NOMO-1 (cell line): ENCODE measurements around the gene CYGB.
A peak's percentile ranks its signal among the peaks of the same experiment; 100 is the strongest.

Experiments
- DNase-seq, 2 experiments: peaks; one replicate each; lab custom pipeline; 2025; ENCODE audit not compliant: unreplicated experiment in 2 of 2; lab: John Stamatoyannopoulos, UW

Gene CYGB

DNA sequence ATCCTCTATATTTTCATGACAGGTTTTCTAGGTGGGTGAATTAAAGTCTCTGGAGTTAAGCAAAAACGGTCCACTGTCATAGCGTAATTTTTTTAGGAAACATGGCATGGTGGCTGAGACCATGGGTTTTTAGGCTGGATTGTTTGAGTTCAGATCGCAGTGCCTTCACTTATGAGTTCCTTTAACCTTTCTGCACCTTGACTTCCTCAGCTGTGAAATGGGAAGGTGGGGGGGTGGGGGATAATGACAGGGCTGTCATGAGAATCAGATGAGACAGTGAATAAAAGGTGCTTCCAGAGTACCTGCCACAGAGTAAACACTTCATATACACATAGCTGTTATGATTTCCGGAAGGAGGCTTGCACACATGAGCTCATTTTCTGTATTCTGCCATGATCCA is 14.2 kb upstream of the CYGB start:
- no peak for DNase-seq

DNA sequence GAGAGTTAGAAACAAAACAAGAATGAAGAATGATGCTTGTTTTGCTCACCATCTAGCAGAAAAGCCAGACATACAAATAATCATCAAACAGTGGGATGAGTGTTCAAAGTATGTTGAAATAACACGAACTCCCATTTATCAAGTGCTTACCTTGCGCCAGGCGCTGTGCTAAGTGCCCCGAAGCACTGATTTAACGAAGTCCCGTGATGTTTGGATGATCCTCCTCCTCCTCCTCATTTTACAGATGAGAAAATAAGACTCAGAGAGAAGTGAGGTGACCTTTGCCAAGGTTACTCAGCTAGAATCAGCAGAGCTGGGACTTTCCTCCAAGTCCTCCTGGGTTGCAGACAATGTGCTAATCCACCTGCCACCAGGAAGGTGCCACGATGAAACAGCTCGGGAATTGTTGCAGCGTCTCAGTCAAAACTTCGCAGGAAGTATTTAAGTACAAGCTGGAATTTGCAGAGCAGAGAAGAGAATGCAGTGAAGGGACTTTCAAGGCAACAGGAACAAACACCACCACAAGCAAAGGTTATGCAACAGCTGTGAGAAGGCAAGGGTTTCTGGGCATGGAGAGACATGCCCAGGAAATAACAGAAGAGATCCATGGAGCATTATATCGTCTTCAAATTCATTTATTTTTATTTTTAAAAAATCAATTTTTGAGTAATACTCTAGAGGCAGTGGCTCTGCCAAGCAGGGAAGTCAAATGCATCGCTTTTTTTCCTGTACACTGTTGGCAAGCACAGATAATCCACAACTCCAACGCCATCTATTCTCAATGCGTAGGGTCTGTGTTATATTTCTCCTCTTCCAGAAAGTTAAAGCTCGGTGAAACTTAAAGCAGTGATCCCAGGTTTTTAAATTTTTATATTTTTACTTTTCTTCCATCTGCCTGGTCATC is 13.5 kb upstream of the CYGB start:
- DNase-seq = peak; percentile 58 to 80

DNA sequence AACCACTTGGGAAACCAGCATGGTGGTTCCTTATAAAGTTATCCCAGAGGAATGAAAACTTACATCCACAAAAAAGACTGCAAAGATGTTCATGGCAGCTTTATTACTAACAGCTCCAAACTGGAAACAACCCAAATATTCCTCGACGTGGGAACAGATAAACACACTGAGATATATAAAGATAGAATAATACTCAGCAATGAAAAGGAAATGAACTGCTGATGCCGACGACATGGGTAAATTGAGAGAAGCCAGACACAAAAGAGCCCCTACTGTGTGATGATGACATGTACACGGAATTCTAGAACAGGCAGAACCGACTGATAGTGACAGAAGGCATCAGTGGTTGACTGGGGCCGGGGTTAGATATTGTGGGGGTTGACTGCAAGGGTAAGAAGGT is 12.0 kb upstream of the CYGB start:
- DNase-seq = no peak

DNA sequence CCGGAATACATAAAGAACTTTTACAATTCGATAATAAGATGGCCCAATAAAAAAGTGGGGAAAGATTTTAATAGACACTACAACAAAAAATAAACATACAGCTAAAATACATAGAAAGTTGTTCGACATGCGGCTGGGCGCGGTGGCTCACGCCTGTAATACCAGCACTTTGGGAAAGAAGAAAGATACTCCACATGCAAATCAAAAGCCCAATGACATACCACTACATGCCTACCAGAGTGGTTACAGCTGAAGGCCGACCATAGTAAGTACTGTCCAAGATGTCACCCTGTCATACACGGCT is 11.7 kb upstream of the CYGB start:
- no peak for DNase-seq

DNA sequence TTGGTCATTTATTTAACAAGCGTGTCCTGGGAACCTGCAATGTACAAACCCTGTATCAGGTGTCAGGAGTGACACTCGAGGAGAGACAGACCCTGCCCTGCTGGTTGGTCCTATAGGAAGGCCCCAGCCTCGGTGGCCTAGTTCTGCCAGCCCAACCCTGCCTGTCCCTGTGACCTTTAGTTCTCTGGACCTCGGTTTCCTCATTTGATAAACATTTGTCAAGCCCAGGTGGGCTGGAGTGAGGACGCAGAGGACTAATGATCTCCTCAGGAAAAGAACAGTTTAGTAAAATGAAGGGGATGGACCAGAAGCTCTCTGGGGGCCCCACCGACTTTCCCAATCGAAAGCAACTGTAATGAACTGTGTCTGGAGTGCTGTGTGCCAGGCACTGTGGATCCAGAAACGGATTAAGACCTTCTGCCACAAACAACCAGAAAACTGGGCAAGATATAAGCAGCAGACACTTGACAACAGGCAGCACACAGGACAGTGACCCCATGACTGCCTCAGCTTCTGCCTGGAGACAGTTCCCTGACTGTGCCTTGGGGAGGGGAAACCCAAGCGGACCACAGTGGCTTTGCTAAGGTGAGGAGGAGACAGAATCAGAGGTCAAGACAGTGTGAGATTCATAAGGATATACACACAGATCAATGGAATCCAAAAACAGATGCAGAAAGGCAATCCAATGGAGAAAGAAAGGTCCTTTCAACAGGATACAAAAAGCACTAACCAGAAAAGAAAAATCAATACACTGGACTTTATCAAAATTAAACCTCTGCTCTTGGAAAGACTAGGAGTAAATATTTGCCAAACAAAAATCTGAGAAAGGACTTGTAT is 11.1 kb upstream of the CYGB start:
- no peak for DNase-seq

DNA sequence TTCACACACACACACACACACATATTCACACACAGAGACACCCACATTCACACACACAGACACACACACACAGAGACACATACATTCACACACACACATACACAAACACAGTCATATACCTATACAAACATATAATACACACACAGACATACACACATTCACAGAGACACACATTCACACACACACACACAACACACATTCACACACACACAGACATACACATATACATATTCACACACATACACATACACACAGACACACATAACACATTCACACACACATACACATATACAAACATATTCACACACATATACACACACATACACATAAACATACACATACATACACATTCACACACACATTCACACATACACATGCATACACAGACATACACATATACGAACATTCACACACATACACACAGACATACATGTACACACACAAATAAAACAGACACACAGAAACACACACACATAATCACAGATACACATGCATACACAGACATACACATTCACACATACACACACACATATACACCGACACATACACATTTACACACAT is 10.2 kb upstream of the CYGB start:
- DNase-seq = no peak

DNA sequence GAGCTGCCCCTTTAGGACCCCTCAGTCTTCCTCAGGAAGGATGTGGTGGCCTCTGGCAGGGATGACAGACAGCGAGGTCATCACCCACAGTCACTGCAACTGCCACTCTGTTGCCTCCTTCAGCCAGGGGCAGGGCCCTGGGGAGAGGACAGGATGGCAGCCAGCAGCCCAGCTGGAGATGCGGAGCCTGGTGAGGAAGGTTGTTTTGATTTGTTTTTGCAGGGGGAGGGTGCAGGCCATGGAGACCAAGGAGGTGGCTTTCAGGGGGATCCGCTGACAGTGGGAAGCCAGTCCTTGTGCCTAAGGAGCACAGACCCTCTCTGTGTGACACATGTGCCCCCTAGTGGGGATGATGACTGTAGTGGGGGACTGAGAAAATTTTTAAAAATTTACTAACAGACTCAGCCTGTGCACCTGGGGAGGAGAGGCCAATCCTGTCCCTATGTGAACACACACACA is 9.7 kb upstream of the CYGB start:
- DNase-seq = peak in 1 of 2 experiments; percentile 32

DNA sequence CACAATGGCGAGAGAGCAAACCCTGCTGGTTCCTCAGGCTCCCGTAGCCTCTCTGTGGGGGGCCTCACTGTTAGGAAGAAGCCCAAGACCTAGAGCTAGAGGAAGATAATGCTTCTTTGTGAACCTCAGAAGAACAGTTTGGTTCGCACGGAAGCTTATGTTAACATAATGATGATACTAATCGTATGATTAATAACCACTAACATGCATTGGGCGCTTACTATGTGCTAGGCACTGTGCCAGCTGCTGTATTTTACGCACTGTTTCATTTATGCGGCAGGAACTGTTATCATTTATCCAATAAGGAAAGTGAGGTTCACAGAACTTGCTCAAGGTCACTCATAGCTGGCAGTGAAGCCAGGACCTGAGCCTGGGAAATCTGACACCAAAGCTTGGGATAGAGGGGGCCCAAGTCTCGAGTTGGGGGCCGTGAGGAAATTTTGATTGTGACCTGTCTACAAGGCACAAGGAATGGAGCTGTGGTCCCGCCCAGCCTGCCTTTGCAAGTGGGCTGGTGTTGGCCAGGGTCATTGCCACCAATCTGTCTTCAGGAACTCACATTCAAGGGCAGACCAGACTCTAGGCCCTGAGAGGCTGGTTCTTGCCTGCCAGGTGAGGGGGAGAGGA is 9.2 kb upstream of the CYGB start:
- no peak for DNase-seq

DNA sequence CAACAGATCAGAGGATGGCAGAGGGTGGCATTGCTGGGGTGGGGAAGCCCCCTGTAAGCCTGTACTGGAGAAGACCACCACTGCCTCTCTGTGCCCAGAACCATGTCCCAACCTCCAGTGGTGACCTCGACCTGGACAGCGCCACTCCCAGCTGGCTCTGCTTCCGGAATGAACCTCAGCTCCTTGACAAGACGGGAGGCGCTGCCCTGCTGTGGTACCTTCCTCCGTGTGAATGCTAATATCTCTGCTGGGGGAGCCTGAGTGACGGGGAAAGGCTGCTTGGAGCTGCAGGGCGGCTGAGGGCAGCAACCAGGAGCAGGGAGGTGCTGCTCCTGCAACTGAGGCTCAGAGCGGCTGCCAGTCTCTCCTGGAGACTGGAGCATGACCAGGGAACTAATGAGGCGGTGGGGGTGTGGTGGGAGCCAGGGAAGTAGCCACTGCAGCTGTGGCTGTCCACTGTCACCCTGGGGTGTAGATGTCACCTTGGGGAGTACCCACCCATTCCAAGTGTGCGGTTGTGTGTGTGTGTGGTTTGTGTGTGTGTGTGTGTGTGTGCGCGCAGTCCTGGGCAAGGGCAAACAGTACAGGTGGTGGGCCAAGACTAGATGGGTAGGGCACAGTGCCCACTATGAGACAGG is 8.5 kb upstream of the CYGB start:
- DNase-seq = no peak

DNA sequence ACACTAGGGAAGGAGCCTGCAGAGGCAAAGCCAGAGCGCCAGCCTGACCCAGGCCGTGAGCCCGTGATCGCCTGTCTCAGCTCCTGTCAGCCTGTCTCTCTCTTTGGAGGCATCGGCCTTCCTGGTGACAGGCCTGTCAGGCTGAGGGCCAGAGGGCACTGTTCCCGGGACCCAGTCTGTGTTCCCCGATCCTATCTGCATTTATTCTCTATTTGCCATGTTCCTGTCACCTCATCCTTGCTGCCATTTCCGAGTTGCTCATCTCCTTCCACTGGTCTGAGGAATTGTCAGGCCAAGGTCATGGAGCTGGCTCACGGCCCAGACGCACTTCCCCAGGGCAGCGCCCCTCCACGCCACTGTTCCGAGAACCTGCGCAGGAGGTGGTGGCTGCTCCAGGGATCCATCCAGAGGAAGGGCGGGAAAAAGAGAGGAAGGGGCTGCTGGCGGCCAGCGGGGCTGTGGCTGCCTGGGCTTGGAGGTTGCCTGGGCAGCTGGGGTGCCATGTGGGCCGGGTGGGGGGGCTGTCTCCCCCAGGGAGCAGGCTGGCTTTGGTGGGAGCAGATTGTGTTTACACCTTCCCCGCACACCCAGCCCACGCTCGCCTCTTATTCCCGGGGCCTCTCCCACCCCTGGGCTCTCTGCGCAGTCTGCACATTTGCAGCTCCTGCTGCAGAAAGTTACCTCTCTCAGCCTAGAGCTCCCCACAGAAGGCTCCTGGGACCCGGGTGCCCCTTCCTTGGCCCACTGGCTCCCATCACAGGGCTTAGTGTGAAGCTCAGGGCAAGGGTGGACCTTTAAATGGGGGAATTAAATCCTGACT is 7.2 kb upstream of the CYGB start:
- no peak for DNase-seq

DNA sequence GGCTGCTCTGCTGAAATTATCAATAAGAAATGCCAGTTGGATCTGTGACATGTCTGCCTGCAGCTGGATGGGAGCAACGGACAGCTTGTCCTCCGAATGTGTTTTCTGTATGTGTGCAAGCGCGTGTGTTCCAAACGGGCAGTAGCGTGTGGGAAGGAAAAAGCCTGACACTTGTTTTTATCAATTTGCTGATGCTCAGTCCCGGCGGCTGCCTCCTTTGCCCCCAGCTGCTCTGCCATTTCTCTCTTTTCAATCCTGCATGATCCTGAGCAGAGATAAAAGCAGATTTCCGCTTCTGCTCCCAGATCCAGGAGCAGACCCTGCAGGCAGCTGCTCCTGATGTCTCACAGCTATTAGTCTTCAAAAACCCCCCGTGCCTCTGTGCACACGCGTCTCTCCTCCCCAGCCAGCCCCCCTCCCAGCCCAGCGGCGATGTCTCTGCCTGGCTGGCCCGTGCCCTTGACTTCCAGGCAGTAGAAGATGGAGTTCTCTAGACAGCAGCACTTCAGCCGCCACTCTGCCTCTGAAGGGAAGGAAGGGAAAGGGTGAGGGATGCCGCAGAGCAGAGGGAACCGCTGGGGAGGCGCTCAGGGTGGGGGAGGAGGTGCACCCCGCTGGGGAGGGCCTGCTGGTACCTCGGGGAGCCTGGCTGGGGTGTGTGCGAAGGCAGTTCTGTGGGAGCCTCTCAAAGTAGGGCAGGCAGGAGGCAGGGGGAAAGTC is 6.5 kb upstream of the CYGB start:
- no peak for DNase-seq

DNA sequence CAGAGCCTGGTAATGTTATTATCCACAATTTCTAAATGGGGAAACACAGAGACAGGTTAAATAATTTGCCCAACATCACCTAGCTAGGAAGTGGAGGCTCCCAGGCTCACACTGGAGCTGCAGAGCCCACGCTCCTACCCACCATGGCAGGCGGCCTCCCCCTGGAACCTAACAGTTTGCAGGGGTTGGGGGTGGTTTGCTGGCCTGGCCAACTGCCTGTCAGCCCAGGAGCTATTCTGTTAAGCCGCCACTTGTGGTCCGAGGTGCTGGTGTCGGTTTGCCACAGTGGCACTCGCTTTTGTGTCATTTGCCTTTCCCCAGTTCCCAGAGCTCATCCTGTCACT is 5.9 kb upstream of the CYGB start:
- DNase-seq = no peak

DNA sequence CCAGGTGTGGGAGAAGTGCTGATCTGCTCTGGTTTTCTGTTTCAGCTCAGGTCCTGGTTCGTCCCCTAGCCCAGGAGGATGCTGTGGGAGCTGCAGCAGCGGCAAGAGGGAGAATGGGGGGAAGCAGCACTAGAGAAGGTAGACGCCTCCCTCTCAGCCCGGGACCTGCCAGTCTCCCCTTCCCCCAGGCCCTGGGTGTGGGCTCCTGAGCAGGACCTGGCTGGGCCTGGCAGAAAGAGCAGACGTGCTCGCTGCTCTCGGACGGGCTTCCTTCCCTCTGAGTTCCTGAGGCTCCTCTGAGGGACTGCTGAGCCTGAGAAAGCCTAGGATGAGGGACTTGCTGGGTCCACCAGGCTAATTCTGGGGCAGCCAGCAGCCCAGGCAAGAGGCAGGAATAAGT is 5.5 kb upstream of the CYGB start:
- no peak for DNase-seq

DNA sequence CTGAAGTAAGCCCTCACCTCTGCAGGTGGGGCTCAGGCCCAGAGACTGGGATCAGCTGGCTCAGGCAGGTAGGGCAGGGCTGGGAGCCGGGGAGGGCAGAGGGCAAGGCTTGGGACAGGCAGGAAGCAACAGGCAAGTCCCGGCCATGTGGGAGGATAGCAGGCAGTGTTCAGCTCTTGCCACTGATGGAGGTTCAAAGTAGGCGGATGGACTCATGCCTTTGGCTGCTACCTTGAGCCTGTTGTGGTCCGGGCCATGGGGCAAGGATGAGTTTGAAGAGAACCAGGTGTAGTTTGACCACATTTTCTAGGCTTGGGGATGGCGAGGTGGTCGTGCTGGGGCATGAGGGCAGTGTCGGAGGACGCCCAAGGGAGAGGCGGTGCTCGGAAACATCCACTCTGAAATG is 5.1 kb upstream of the CYGB start:
- no peak for DNase-seq

DNA sequence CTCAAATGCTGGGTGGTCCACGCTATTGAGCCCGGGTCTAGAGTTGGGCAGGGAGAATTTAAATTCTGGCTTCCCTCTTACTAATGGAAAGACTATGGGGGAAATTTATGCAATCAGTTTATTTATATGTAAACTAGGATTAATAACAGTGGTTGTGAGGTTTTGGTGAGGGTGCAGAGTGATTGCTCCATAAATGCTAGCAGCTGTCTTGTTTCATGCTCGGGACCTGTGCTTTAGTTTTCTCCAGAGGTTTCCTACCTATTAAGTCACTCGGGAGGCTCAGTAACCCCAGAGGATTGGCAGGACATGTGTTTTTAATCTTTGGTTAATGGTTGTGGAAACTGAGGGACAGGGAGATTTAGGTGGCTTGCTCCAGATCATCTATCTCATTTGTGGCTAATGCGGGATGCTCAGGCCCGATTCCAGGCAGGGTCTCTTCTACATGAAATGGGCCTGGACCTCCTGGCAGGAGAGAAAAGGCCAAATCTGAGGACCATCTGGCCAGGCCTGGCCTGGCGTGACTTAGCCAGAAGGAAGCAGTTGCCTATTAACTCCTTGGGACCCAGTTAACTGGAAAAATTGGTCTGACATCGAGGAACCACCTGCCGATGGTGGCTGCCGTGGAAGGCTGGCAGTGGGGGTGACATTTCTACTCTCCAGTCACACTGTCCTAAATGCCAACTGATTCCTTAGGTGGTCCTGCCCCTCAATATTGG is 4.4 kb upstream of the CYGB start:
- no peak for DNase-seq

DNA sequence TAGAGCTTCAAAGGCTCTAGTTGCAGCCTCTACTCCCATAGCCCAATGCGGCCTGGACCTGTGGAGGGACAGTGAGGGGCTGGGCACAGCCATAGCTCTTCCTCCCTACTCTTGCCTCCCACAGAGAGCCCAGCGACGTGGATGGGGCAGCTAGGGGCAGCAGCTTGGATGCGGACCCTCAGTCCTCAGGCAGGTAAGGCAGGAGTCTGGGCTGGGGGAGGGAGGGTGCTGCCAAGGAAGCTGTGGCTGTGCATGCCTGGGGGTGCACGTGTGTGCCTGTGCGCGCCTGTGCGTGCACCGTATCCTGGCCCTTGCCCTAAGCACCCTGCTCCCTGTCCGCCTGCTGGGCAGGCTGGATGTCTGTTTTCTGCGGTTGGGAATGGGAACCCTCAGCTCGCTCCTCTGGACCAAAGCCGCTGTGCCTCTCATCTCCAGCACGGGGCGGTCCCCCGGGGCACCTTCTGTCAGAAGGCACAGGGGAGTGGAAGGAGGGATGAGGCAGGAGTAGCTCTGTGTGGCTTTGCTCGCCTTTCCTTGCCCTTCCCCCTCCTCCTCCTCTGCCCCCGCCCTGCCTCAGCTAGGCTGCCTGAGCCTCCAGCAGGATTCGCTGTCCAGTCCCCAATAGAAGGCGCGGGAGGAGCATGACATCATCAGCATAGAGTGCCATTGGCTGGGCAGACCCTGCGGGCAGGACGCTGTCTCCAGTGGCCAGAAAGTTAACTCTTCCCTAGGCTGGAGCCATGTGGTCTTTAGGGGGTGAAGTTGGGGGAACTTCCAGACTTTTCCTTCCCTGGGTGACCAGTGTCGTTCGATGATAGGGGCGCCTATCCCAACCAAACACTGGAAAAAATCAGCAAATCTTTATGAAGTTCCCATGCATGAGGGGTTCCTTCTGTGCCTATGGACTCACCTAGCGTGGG is 3.1 kb upstream of the CYGB start:
- DNase-seq = peak; percentile 80 to 81

DNA sequence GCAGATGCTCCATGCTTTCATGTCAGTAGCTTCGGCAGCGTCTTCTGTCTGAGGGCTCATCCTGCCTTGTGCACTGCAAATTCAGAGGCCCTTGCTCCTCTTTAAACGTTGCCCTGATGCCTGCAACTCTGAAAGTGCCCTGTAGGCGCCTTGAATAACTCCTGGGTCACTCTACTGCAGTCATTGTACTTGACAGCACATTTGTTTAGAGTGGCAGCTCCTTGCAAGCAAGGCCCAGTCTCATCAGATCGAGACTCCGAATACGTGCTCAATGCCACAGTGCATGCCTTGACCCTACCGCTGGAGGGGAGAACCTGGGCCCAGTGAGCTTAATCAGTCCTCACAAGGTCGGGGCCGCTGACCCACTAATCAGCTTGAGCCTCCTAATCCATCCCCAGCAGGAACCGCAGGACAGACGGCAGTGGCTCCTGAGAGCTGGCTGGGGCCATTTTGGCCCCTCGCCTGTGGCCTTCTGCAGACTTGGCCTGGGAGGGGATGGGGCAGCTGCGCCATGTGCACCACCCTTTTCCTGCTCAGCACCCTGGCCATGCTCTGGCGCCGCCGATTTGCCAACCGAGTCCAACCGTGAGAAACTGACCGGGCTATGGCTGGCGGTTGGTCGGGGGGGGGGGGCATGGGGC is 2.2 kb upstream of the CYGB start, which contains the start of gene PRCD:
TSS of gene PRCD (plus strand) at position 414 of the 641 bp plus-strand sequence. CDS start at position 512, 98 bp downstream.
- DNase-seq = no peak
